ENCODE results near the gene HLA-DOA.
A peak's percentile ranks its signal among the peaks of the same experiment; 100 is the strongest.

GRCh38 chr6:32971581-32972352, 37.6 kb downstream of the HLA-DOA start:
- TF ChIP-seq POLR2A (IDR thresholded peaks at IDR 0.05), result peak; percentile 99
- TF ChIP-seq CTCF (IDR thresholded peaks at IDR 0.05 in 4 of 5, conservative IDR thresholded peaks at IDR 0.05 in 1 of 5), result peak in 1 of 5 experiments; percentile 17
